CD4-positive, alpha-beta T cell treated with Interleukin-1 beta for 1 hour (primary cell): ENCODE data around the gene TSC22D1.
A peak's percentile ranks its signal among the peaks of the same experiment; 100 is the strongest.
"Not testable (repeated sequence)": the region's sequence is repeated elsewhere in the genome, so short reads cannot be mapped to it uniquely, and the experiment has no call there.

ENCODE experiments used
- DNase-seq, 2 donors: peaks; one replicate each; pipeline ENCODE4 v3.0.0-alpha.2; 2020 to 2022

The TSC22D1 gene

DNA sequence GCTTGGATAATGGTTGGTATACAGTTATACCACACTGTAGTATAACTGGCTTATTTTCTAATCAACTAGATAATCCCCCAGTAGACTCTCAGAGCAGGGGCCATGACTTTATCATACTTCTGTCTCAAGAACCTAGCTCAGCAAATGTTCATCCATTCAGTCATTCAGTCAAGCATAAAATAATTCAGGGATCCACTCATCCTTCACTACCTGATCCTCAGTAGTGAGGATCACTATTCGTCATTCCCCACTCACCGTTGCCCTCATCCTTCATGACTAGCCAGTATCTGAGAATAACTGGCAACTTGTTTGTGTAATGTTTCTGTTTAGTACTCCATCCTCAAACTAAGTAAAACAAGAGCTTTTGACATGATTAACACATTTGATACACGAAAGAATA is 77.6 kb downstream of the TSC22D1 start:
- no peak for DNase-seq

DNA sequence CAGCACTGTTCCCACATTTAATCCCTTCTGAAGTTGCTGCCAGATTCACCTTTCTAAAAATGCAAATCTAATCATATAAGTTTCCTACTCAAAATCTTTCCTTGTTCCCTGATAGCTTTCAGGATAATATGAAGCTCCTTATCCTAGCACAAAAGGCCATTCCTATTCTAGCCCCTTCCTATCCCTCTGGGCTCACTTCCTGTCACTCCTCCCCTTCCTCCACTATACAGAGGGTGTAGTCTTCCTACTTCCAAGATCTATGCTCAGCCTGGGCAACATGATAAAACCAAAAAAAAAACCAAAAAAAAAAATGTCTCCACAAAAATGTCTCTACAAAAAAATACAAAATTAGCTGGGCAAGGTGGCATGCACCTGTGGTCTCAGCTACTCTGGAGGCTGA is 78.3 kb downstream of the TSC22D1 start:
- DNase-seq: no peak

DNA sequence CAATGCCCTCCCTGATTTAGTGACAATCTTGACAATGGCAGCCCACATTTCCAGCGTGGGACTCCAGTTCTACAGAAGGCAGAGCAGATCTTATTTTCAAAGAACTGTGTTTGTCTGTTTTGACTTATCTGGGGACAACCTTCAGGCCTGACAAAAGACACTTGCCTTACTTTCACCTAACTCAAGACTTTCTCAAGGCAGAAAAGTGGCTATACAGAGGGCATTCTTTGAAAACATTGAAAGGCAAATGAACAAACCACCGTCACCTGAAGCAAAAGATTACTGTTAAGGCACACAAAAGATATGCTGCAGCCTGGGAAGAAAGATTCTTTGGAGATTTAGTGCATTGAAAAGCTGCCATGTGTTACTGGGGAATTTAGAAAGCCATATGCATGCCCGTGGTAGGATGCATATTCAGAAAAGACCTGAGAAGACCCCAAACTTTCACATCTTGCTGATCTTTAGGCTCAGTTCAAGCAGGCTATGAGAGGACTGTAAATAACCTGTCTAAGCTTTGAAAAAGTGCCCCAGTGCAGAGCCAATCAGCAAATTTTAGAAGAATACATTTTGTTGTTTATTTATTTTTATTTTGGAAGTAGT is 82.8 kb downstream of the TSC22D1 start:
- DNase-seq: no peak

DNA sequence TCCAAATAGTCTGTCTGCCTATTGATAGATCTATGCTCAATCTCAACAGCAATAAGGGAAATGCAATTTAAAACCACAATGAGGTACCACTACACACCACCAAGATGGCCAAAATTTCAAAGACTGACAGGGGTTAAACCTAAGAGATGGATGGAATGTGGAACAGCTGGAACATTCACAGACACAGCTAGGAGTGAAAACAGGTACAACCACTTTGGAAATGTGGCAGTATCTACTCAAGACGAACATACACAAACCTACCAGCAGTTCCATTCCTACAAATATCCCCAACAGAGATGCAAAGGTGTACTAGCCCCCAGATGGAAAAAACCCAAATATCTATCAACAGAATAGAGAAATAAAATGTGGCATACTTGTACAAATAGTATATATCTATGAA is 86.4 kb downstream of the TSC22D1 start:
- DNase-seq: no peak

GRCh38 chr13:44487989-44488388 is 88.1 kb downstream of the TSC22D1 start:
- DNase-seq: no peak

- DNase-seq: no peak
Observed at GRCh38 chr13:44484562-44485138, 91.5 kb downstream of the TSC22D1 start.

DNA sequence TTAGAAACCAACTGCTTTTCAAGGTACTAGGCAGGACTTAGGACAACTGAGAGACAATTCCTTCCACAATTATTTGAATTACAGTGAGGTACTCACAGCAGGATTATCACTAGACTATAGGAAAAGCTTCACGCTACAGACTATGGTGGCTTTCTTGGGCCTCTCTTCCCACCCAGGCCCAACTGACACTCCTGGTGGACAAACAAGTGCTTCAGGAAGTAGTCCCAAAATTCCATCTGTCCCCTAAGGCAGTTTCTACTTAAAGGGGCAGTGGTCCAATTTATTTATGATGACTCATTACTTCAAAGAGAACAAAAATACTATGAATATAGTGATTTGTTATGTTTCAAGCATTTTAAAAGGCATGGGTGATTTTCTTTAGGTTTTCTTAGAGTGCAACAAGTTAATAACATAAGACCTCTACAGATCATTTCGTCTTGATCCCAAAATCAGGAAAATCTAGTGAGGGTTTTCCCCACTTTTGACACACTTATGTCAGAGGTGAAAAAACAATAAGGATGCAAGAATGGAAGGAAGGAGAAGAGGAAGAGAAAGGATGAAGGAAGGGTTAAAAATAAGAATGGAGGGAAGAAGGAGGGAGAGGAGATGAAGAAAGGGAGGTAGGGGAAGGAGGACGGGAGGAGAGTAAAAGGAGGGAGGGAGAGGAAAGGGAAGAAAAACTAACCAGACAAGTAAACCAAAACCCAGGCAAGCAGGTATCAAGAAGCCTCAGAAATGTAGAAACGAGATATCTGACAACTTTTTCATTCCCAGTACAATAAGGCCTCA is 101.8 kb downstream of the TSC22D1 start:
- no peak for DNase-seq

- no peak for DNase-seq
Observed at GRCh38 chr13:44471686-44472085, 104.4 kb downstream of the TSC22D1 start.

GRCh38 chr13:44470638-44471562 is 105.2 kb downstream of the TSC22D1 start:
- DNase-seq: peak in 1 of 2 donors; percentile 30

DNA sequence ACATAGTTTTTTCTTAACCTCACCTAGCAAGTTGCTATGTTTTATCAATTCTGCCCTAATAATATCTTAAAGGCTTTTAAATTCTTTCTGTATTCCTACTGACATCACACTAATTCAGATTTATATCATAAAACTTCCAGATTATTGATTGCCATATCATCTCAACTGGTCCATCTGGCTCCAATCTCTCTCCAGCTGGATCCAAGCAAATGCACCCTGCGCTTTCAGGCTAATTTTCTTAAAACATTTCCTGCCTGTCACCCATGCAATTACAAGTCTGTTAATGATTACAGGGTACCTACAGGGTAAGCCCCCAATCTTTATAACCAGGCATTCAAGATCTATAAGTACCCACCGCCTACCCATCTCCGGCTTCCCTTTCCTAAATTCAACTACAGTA is 107.3 kb downstream of the TSC22D1 start:
- DNase-seq: no peak

GRCh38 chr13:44465318-44465717 is 110.8 kb downstream of the TSC22D1 start:
- no peak for DNase-seq

DNA sequence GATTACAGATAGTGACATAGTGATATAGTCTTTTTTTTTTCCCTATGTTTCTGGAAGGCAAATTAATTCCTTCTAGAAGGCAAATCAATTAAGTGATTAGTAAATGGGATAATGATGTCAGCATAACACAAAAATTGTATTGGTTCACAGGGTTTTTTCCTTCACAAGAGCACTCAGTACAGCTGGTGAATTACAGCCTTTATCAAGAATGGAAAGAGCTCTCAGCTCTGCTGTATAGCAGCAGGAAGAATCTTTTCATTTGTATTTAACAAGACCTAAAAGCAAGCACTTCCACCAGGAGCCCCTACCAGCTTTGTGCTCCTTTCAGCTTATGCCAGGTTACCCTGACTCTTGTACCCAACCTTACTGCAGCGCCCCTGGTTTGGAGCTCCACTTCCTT is 111.7 kb downstream of the TSC22D1 start:
- DNase-seq: no peak

- no peak for DNase-seq
Observed at GRCh38 chr13:44463759-44464158, 112.4 kb downstream of the TSC22D1 start.

DNA sequence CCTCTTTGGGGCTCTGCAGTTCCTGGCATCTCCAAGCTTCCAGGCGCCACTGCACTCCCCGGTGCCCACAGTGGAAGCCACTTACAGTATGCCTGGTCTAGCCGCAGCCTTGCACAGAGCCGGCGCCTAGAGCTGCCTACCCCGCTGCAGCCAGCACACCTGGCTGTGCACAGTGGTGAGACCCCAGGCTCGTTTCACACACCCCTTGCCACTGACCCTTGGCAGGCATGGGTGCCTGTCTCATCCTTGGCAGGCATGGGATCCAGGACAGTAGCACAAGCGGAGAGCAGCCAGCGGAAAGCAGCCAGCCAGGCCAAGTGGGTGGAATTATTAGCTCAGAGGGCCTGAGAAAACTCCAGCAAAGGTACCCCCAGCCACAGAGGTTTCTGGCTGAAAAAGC is 116.5 kb downstream of the TSC22D1 start:
- no peak for DNase-seq

GRCh38 chr13:44458313-44458975 is 117.7 kb downstream of the TSC22D1 start:
- DNase-seq: no peak

GRCh38 chr13:44456212-44456611 is 119.9 kb downstream of the TSC22D1 start:
- not testable (repeated sequence) for DNase-seq

DNA sequence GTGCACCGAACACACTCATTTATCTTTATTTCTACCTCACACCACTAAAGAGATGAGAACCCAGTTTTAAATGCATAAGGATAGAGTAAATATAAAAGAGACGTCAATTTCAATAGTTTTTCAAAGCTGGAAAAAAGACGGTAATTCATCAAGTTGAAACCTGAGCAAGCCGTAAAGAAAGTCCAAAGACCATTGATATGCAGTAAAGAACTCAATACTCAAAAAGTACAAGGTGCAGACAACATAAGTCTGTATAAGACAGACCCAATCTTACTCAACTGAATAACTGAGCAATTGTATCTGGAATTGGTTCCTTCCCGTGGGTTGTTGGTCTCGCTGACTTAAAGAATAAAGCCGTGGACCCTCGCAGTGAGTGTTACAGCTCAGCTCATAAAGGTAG is 120.4 kb downstream of the TSC22D1 start:
- no peak for DNase-seq

GRCh38 chr13:44453881-44454280 is 122.2 kb downstream of the TSC22D1 start:
- DNase-seq: no peak

DNA sequence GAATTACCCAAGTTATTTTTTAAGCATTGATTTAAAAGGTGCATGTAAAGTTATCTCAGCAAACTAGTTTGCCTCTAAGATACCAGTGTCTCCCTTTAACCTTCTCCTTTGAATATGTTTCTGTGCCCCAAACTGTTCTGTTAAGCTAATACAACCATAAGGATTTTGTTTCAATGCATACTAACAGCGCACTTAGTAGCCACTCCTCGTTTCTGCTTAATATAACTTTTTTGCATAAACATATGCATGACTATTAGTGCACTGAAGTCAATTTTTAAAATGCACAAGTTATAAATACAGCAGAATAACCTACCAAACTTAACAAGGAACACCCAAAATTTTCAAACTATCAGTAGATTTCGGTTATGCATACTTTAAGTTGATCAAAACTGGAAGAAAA is 123.1 kb downstream of the TSC22D1 start:
- no peak for DNase-seq

DNA sequence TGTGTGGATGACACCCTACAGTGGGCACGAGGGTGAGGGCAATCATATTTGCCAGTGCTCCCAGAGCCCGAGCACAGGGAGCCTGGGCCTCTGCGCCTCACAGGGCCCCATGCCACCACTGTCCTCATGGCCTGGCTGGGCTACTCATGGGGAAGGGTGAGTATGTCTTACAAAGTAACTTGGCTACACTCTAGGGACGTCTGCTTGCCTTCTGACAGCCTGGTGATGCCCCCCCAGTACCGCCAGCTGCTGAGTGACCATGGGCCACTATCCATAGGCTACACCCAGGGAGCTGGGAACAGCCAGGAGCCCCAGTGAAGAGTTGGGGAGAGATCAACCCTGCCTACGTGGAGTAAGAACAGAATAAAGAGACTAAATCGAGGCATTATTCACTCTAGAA is 123.7 kb downstream of the TSC22D1 start:
- no peak for DNase-seq

GRCh38 chr13:44451651-44452050 is 124.5 kb downstream of the TSC22D1 start:
- no peak for DNase-seq

DNA sequence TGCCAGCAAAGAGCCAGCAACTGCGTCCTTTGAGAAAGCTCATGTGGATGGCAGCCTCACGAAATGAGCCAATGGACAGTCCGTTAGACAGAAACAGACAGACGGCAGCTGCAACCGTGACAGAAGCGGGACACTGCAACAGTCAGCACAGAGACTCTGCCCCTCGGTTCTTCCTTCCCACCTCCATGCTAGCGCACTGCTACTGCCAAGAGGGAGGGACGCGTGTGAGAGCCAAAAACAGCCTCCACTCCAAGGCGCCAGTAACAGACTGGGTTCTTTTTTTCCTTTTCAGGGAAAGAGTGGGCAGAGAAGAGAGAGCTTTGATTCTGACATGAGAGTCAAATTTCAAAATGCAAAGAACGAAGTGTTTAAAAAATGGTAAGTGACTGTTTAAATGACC is 125.0 kb downstream of the TSC22D1 start:
- DNase-seq: no peak
